Lung microvascular endothelial cell (primary cell): ENCODE measurements around the gene ACP2. TPM values are rescaled to one million over a fixed set of nuclear protein-coding genes. Genes with fewer than 3 reads are reported as not detected.

Source experiments
- DNase-seq, 2 donors: peaks; one replicate each; pipeline versions ENCODE4 v3.0.0 to v3.0.0-alpha.2; 2010; ENCODE audit warnings: low read depth in 2 of 2
- total RNA-seq: library from RNA; depleted of rRNA; stranded (reverse); fragments of >200 nt; gene quantifications from 2 replicates; pipeline ENCODE4 v1.2.1, GENCODE V29; 2014

Gene ACP2
- total RNA-seq, 1 donor from 2014 or later: 35.7 TPM

GRCh38 chr11:47269002-47269828, 20.6 kb upstream of the ACP2 start:
- DNase-seq: peak; percentile 85 to 95

DNA sequence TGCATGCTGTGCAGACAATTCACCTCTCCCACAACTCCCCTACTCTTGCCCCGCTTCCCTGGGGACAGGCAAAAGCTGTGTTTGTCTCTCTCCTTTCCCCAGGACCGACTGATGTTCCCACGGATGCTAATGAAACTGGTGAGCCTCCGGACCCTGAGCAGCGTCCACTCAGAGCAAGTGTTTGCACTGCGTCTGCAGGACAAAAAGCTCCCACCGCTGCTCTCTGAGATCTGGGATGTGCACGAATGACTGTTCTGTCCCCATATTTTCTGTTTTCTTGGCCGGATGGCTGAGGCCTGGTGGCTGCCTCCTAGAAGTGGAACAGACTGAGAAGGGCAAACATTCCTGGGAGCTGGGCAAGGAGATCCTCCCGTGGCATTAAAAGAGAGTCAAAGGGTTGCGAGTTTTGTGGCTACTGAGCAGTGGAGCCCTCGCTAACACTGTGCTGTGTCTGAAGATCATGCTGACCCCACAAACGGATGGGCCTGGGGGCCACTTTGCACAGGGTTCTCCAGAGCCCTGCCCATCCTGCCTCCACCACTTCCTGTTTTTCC, 19.9 kb upstream of the ACP2 start:
- DNase-seq: no peak

GRCh38 chr11:47267876-47268275, 19.3 kb upstream of the ACP2 start:
- no peak for DNase-seq

DNA sequence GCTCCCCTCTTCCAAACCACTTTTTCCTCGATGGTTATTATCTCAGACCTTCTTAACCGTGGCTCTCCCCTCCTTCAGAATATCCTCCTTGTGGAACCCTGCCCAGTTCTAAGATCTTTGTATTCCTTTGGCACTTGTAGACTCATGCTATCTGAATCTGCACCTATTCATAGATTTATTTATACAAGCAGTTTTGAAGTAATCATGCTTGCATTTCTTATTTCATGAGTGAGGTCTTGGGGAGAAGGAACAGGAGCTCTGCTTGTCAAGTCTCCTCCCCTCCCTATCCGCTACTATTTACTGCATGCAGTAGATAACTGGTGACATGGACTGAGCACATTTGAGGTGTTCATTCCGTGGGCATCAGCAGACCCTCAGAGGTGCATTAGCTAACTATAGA, 15.9 kb upstream of the ACP2 start:
- no peak for DNase-seq

DNA sequence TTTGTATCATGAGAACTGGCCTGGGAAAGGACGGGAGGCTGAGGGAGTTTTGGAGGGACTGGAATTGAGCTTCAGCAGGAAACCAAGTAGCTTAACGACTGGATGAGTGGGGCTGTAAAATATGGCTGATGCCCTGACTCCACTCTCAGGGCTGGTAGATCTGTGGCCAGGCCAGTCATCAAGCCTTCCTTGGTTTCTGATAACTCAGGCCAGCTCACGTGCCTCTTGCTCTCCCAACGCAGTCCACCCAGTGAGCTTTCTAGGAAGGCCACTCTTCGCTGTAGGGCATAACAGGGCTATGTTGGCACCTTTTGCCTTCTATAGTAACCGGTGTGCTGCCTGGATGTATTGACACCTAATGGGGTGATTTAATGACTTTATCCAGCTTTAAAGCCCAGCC, 15.5 kb upstream of the ACP2 start:
- DNase-seq: no peak

GRCh38 chr11:47261291-47261800, 12.7 kb upstream of the ACP2 start:
- DNase-seq: no peak

DNA sequence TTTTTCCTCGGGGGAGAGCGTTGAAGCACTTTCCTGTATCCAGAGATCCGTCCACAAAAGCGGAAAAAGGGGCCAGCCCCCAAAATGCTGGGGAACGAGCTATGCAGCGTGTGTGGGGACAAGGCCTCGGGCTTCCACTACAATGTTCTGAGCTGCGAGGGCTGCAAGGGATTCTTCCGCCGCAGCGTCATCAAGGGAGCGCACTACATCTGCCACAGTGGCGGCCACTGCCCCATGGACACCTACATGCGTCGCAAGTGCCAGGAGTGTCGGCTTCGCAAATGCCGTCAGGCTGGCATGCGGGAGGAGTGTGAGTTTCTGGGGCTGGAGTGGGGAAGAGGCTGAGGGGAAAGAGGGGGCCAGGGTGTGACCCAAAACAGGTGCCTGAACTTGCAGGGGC, 11.8 kb upstream of the ACP2 start:
- no peak for DNase-seq

GRCh38 chr11:47259232-47259977, 10.8 kb upstream of the ACP2 start:
- peak; percentile 53 to 66 for DNase-seq

- DNase-seq: no peak
Observed at GRCh38 chr11:47258317-47258902, 9.8 kb upstream of the ACP2 start.

DNA sequence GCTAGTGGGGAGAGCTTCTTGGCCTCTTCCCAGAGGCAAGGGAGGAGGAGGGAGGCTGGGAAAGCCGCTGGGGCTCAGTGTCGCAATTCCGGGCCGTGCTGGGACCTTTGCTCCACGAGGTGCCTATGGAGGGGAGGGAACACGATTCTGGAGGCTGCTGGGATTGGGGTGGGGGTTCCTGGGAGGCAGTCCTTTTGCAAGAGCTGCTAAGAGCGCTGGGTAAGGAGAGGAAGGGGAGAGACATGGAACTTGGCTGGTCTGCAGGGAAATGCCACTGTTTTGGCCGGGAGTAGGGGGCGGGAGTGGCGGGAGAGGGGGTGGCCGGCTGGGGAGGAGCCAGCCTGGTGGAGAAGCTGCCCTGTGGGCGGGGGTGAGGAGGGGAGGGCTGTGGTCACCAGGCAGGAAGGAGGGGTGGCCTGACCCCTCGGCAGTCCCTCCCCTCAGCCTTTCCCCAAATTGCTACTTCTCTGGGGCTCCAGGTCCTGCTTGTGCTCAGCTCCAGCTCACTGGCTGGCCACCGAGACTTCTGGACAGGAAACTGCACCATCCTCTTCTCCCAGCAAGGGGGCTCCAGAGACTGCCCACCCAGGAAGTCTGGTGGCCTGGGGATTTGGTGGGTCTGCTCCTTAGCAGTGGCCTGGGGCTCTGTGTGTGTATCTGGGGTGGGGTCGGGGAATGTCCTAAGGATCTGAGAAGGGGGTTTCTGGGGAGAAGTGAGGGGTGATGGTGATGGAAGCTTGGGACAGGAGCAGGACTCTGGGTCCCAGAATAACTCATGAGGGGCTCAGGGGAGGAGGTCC, 9.1 kb upstream of the ACP2 start, which contains the start of gene NR1H3:
Gene NR1H3 (plus strand): TSS at position 480 of the 800 bp plus-strand sequence. CDS start 1,221 bp downstream, outside the sequence.
- peak; percentile 46 to 63 for DNase-seq

DNA sequence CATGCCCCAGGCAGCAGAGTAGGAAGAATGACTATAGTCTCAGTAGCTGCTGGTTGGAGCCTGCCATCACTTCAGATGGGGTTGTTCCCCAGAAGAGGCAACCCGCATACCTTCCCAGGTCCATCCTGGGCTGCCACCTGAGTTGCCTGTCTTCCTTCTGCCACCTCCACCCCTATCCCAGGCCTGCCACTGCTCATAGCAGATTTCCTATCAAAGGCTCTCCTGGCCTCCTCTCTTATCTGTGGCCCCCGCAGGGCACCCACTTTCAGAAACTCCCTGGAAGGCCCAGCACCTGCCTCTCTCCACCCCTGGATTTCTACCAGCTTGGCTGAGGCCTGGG, 8.5 kb upstream of the ACP2 start:
- DNase-seq: no peak

DNA sequence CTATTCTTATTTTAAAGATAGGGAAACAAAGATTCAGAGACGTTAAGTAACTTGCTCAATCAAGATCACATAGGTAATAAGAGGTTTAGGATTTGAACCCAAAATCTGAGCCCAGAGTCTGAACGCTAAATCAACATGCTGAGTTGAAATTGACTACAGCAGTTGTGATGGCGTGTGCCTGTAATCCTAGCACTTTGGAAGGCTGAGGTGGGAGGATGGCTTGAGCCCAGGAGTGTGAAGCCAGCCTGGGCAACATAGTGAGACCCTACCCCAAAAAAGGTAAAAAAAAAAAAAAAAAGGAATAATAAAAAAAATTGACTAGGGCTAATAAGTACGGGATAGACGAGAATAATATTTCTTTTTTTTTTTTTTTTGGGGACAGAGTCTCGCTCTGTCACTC, 7.8 kb upstream of the ACP2 start:
- DNase-seq: no peak

DNA sequence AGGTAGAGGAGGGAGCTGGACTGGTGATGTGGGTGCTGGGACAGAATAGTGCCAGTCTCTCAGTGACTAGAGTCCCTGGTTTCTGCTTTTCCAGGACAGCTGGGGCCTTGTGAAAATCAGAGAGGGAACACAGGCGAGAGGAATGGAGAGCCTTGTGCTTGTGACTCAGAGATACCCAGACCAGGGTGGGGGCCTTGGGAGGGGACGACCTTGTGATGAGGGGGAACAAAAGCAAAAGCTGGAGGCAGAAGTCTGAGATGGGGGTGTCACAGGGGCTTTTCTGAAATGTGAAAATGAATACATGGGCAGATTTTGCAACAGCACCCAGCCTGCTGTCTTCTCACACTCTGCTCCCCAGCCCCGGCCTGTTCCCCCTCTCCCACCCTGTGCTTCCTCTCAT, 5.8 kb upstream of the ACP2 start:
- peak; percentile 29 to 47 for DNase-seq

GRCh38 chr11:47253660-47254059, 5.0 kb upstream of the ACP2 start:
- DNase-seq: no peak

DNA sequence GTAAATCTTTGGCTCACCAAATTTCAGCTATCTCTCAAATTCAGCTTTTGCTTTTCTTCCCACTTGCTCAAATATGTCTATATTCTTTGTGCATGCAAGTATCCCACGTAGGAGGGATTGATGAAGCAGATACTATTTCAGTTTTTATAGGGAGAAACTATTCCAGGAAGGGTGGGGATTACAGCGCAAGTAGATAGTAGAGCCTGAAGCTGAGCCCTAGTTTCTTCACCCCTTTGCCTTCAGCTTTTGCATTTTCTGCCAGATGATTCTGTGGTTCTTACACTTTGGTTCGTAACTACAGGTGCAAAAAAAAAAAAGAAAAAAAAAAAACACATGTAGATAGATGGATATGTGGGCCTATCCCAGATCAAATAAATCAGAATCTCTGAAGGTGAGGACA, 3.1 kb upstream of the ACP2 start:
- no peak for DNase-seq

GRCh38 chr11:47249378-47249715, 733 bp upstream of the ACP2 start:
- no peak for DNase-seq

- no peak for DNase-seq
Observed at GRCh38 chr11:47248304-47248663, 330 bp downstream of the ACP2 start.

DNA sequence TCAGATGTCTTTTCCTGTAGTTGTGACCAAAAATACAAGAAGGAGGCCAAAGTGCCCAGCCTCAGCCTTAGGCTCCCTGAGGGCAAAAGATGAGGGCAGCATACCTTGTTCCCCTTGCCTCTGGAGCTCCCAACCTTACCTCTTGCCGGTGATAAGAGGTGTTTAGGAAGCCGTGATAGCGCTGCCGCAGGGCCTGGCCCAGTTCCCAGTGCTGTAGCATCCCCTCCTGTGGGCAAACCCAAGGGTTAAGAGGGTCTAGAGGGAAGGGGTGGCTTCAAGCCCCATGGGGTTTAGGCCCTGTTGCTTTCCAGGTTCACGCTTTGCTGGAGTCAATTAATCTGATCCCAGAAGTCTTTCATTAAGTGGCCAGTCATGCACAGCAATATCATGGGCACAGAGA, 1.1 kb downstream of the ACP2 start:
- no peak for DNase-seq

DNA sequence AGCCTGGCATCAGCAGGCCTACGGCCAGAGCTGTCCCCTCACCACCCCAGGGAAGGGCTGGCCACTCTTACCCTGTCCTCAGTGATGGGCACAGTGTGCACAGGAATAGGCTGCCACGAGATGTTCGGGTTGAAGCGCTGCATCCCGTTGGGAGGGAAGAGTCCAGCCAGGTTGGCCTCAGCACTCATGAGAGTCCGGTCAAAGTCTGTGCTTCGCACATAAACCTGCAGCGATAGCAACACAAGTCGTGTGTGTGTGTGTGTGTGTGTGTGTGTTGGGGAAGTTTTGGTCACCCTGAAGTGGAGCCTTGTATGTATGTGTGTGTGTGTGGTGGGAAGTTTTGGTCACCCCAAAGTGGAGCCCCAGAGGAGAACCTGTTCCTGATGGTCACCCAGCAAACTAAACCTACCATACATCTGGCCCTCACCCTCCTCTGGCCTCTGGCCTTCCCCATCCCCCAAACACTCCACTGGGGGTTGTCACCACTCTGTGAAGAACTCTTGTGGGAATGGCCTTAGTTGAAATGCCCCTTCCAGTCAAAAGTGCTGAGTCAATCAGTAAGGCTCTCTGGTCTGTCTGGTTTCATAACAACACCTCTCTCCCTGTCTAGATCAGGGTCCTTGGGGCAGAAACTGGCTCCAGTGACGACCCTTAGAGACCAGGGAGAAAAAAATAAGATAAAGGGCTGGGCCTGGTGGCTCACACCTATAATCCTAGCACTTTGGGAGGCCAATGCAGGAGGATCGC, 2.8 kb downstream of the ACP2 start:
- no peak for DNase-seq

DNA sequence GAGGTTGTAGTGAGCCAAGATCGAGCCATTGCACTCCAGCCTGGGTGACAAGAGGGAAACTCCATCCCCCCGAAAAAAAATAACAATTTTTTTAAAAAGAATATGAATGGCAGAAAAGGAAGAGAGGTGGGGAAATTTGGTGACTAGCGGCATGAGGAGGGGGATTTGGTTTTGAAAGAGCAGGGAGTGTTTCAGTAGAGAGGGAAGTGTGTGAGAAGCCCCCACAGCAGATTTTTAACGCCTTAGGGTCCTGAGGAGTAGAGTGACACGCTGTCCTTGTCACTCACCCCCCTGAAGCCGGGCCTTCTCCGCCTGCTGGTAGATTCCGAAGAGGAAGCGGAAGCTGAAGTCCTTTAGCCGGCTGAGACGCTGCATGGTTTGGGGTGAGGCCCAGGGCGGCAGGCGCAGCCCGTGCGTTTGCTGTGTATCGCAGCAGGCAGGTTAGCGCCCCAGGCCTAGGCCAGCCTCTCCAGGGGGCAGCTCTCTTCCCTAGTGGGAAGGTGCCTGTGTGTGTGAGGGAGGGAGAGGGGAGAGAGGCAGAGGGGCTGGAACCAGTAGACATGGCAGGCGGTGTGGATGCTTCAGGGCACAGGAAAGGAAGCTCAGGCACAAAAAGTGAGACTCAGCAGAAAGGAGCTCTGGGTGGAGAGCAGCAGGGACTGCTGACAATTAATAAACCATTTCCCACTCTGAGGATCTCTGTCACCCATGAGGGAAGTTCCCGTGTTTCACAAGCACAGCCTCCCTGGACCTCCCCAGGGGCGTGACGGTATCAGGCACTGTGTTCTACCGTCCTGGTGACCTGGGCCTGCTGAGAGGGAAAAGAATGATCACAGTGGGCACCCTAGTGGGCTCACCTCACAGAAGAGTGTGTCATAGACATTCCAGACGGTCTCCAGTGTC, 3.9 kb downstream of the ACP2 start:
- DNase-seq: no peak
